ENCODE results near the gene RAB11FIP5.

DNA sequence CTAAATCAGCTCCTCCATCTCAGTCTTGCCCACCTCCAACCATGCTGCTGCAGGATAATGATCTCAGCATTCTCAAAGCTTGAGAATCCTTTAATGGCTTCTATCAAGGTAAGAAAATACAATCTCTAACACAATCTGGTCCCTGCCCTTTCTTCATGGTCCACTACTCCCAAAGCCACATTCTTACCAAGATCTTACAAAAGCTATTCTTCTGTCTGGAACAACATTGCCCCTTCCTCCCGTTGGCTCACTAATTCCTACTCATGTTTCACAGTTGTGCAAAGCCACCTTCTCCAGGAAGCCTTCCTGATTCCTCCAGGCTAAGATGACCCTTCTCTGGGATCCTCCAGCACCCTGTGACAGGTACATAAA lies 35.3 kb downstream of the RAB11FIP5 start:
- TF ChIP-seq, protein P1, sequence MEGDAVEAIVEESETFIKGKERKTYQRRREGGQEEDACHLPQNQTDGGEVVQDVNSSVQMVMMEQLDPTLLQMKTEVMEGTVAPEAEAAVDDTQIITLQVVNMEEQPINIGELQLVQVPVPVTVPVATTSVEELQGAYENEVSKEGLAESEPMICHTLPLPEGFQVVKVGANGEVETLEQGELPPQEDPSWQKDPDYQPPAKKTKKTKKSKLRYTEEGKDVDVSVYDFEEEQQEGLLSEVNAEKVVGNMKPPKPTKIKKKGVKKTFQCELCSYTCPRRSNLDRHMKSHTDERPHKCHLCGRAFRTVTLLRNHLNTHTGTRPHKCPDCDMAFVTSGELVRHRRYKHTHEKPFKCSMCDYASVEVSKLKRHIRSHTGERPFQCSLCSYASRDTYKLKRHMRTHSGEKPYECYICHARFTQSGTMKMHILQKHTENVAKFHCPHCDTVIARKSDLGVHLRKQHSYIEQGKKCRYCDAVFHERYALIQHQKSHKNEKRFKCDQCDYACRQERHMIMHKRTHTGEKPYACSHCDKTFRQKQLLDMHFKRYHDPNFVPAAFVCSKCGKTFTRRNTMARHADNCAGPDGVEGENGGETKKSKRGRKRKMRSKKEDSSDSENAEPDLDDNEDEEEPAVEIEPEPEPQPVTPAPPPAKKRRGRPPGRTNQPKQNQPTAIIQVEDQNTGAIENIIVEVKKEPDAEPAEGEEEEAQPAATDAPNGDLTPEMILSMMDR (IDR thresholded peaks at IDR 0.05; ENCODE audit: extremely low read depth in 1 of 2, insufficient read depth in 1 of 2, low read depth in 1 of 2, low read length in 2 of 2): no peak
- TF ChIP-seq FOS (IDR thresholded peaks at IDR 0.05; ENCODE audit: borderline replicate concordance, insufficient read depth, low read length): no peak
- no peak for TF ChIP-seq POLR2A (IDR thresholded peaks at IDR 0.05; ENCODE audit: low read depth, low read length)
- no peak for TF ChIP-seq JUN (IDR thresholded peaks at IDR 0.05; ENCODE audit: borderline replicate concordance, insufficient read depth, insufficient read length, low read depth)
- TF ChIP-seq, protein P2, sequence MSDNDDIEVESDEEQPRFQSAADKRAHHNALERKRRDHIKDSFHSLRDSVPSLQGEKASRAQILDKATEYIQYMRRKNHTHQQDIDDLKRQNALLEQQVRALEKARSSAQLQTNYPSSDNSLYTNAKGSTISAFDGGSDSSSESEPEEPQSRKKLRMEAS (IDR thresholded peaks at IDR 0.05; ENCODE audit: insufficient read depth, insufficient read length): no peak
- no peak for TF ChIP-seq EZH2 (IDR thresholded peaks at IDR 0.05; ENCODE audit: borderline replicate concordance, low read depth, low read length, severe bottlenecking)
